ENCODE measurements around the gene FCRL5.

FCRL5 gene

DNA sequence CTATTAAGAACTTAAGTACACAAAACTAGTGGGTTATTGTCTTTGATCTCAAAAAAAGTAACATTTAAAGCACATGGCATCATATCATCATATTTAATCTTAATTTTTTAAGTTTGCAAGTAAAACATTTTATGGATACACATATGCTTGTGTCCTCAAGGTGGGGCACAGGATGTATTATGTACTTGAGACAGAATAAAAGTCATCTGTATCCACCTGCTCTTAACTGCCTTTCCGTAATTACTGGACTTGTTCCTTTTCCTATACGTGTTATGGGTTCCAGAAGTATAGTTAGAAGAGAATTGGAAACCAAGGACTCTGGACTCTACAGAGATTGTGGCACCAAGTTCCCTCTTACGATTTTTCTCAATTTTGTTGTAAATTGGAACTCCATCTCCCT is 79.4 kb downstream of the FCRL5 start:
- Histone ChIP-seq H3K27ac (ENCODE audit: low read depth, low read length) (no peak overlapping the region), H3K27me3 (ENCODE audit: insufficient read depth, low read length) (peaks cover 10% of the 10 kb centered on the region; the same call in 1 of the 2 replicates), H3K36me3 (ENCODE audit: insufficient read depth, low read length) (no peaks in the 10 kb centered on the region), H2AFZ (ENCODE audit: low read length, unreplicated experiment) (no peak overlapping the region), H3K4me1 (ENCODE audit: control insufficient read depth, insufficient read depth, low read length, unreplicated experiment) (no peaks in the 10 kb centered on the region), H3K4me3 (ENCODE audit: low read depth, low read length) (no peak overlapping the region), H3K79me2 (ENCODE audit: control insufficient read depth, insufficient read depth, low read length, unreplicated experiment) (no peaks in the 10 kb centered on the region)

DNA sequence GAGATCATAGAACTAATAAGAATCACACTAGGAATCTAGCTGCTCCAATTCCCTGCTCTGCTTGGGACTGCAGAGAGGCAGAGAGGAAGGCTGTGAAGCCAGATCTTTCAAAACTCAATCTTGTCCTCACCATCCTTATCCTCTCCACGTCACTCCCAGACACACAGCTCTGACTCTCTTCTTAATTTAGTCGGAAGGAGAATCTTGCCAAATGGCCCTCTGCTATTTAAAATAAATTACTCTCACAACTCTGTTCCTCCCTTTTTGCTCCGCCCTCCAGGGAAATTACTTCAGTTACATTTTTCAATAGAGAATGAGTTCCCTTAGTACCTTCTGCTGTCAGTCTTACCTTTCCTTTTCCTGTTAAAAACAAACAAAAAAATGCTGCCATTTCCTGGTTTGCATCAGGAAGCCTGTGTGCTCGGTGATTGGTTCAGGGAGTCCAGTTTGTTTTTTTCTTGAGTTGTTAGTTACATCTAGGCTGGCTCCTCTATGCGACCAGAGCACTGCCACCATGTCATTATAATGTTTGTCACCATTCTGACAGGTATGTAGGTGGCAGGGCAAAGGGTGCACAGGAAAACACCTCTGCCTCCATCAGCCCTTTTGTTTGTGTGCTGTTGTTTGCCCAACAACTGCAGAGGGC is 80.1 kb downstream of the FCRL5 start:
- no peak overlapping the region for H3K4me3 ChIP-seq (ENCODE audit: low read depth, low read length)
- no peaks in the 10 kb centered on the region for H3K4me1 ChIP-seq (ENCODE audit: control insufficient read depth, insufficient read depth, low read length, unreplicated experiment)
- H3K79me2 ChIP-seq (ENCODE audit: control insufficient read depth, insufficient read depth, low read length, unreplicated experiment): no peaks in the 10 kb centered on the region
- H2AFZ ChIP-seq (ENCODE audit: low read length, unreplicated experiment): no peak overlapping the region
- no peak overlapping the region for H3K27ac ChIP-seq (ENCODE audit: low read depth, low read length)
- no peaks in the 10 kb centered on the region for H3K36me3 ChIP-seq (ENCODE audit: insufficient read depth, low read length)
- peaks cover 10% of the 10 kb centered on the region; the same call in 1 of the 2 replicates for H3K27me3 ChIP-seq (ENCODE audit: insufficient read depth, low read length)

DNA sequence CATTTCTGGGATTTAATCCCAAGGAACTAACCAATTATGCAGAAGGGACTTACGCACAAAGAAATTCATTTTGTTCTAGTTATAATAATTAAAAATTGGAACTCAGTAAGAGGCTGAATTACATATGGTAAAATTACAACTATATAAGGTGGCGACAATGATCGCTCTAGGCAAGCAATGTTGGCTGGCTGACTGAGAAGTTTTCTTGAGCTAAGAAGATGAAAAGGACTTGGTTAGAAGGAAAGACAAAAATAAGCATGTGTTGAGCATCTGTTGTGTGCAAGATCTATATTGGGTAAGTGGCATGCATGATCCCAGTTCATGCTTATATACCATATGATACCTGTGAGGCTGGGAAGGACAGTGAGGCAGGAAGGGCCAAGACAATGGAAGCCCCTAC is 80.8 kb downstream of the FCRL5 start:
- H2AFZ ChIP-seq (ENCODE audit: low read length, unreplicated experiment): no peak overlapping the region
- H3K27me3 ChIP-seq (ENCODE audit: insufficient read depth, low read length): peaks cover 10% of the 10 kb centered on the region; the same call in 1 of the 2 replicates
- H3K4me3 ChIP-seq (ENCODE audit: low read depth, low read length): no peak overlapping the region
- H3K27ac ChIP-seq (ENCODE audit: low read depth, low read length): no peak overlapping the region
- H3K36me3 ChIP-seq (ENCODE audit: insufficient read depth, low read length): no peaks in the 10 kb centered on the region
- no peaks in the 10 kb centered on the region for H3K79me2 ChIP-seq (ENCODE audit: control insufficient read depth, insufficient read depth, low read length, unreplicated experiment)
- H3K4me1 ChIP-seq (ENCODE audit: control insufficient read depth, insufficient read depth, low read length, unreplicated experiment): no peaks in the 10 kb centered on the region

DNA sequence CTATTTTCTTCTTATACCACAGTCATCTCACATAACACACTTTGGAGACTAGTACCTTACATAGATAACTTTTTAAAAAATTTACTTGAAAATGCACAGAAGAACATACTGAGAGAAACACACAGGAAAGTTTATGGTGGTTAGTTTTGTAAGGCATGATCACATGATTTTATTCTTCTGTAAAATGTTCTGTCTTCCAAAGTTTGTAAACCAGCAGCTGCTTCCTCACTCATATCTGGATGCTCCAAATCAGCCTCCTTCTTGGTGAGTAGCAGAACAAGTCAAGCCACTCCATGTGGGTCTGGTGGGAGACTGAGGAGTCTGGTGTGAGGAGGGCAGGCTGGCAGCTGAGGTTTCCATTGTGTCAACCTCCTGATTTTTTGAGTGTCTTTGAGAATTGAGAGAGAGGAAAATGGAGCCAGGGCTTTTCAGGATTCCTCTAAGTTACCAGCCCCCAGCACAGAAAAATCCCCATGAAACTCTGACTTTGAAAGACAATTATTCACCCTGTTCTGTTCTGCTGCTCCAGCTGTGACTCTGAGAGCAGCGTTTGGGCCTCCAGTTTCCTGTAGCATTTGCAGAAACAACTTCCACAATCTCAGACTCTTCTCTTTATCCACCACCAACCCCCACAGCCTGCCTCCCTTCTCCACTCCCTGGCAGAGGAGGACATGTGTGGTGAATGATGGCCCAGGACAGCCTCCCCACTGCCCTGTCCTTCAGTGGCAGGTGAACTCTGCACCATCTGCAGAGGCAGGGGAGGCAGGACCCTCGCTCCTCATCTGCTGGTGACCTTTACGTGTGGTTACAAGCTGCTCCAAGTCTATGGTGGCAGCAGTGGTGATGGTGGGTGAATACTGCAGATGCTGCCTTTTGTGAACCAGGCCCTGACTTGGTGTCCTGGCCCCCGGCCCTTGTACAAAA is 82.3 kb downstream of the FCRL5 start:
- no peaks in the 10 kb centered on the region for H3K79me2 ChIP-seq (ENCODE audit: control insufficient read depth, insufficient read depth, low read length, unreplicated experiment)
- H3K27ac ChIP-seq (ENCODE audit: low read depth, low read length): no peak overlapping the region
- H3K27me3 ChIP-seq (ENCODE audit: insufficient read depth, low read length): peaks cover 10% of the 10 kb centered on the region; the same call in 1 of the 2 replicates
- H3K36me3 ChIP-seq (ENCODE audit: insufficient read depth, low read length): no peaks in the 10 kb centered on the region
- no peak overlapping the region for H2AFZ ChIP-seq (ENCODE audit: low read length, unreplicated experiment)
- no peaks in the 10 kb centered on the region for H3K4me1 ChIP-seq (ENCODE audit: control insufficient read depth, insufficient read depth, low read length, unreplicated experiment)
- H3K4me3 ChIP-seq (ENCODE audit: low read depth, low read length): no peak overlapping the region

DNA sequence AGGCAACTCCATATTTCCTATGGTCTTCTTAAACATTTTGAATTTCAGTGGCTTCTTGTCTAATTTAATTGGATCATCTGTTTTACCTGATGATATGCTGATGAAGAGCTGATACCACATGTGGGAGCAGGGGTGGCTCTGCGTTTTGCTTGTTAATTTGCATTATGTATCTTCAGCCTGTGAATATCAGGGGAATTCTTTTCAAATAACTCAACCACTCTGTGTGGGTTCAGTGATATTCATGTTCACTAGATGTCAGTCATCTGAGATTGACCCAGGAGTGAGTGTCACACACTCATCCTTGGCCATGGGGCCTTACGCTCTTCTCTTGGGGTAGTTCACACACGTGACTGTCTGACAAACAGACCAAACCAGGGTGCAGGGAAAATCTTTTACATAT is 83.0 kb downstream of the FCRL5 start:
- Histone ChIP-seq H3K27me3 (ENCODE audit: insufficient read depth, low read length) (peaks cover 10% of the 10 kb centered on the region; the same call in 1 of the 2 replicates), H3K79me2 (ENCODE audit: control insufficient read depth, insufficient read depth, low read length, unreplicated experiment) (no peaks in the 10 kb centered on the region), H2AFZ (ENCODE audit: low read length, unreplicated experiment) (no peak overlapping the region), H3K4me1 (ENCODE audit: control insufficient read depth, insufficient read depth, low read length, unreplicated experiment) (no peaks in the 10 kb centered on the region), H3K4me3 (ENCODE audit: low read depth, low read length) (no peak overlapping the region), H3K27ac (ENCODE audit: low read depth, low read length) (no peak overlapping the region), H3K36me3 (ENCODE audit: insufficient read depth, low read length) (no peaks in the 10 kb centered on the region)

DNA sequence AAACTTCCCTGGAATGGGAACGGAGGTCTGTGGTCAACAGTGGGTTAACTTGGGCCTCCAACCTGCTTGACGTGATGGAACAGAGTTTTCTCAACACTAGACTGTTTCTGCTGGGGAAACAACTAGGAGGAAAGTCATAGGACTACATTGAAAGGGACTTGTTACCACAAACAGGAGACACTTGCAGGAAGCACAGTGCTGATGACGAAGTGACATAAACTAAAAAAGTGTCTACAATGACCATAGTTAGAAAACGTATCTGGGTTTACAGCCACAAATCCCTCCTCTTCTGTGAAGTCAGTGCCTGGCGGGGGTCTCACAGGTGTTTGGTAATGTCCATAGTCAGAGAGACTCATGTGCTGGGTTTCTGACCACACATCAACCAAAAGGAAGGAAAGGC is 86.3 kb downstream of the FCRL5 start:
- Histone ChIP-seq H3K27me3 (ENCODE audit: insufficient read depth, low read length) (peaks cover 3% of the 10 kb centered on the region; the same call in 1 of the 2 replicates), H3K4me3 (ENCODE audit: low read depth, low read length) (no peak overlapping the region), H2AFZ (ENCODE audit: low read length, unreplicated experiment) (no peak overlapping the region), H3K79me2 (ENCODE audit: control insufficient read depth, insufficient read depth, low read length, unreplicated experiment) (no peaks in the 10 kb centered on the region), H3K4me1 (ENCODE audit: control insufficient read depth, insufficient read depth, low read length, unreplicated experiment) (no peaks in the 10 kb centered on the region), H3K36me3 (ENCODE audit: insufficient read depth, low read length) (no peaks in the 10 kb centered on the region), H3K27ac (ENCODE audit: low read depth, low read length) (no peak overlapping the region)
